ENCODE measurements around the gene APEH. TPM values are rescaled to one million over a fixed set of nuclear protein-coding genes. Genes with fewer than 3 reads are reported as not detected.
A peak's percentile ranks its signal among the peaks of the same experiment; 100 is the strongest.

Gene APEH
- polyA plus RNA-seq, 3 donors = 66.1 to 105 (median 92.6) TPM

DNA sequence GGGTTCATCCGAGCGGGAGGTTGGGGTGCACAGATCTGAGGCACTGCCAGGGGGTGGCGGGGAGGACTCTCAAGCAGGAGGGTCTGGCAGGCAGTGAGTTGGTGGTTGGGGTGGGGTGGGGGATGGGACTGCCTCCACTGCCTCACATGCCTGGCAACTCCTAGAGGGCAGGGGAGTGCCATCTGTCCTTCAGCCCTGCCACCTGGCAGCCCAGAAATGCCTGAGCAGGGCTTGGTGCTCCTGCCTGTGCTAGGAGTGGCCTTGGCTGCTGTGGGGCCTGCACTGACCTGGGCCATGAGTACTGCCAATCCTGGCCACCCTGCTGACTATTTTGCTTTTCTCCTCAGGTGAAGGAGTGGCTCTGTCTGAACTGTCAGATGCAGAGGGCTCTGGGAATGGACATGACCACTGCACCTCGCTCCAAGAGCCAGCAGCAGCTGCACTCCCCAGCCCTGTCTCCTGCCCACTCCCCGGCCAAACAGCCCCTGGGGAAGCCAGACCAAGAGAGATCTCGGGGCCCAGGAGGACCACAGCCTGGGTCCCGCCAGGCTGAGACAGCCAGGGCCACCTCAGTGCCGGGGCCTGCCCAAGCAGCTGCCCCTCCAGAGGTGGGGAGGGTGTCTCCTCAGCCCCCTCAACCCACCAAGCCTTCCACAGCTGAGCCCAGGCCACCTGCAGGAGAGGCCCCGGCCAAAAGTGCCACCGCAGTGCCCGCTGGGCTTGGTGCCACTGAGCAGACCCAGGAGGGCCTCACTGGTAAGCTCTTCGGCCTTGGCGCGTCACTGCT, 32.0 kb upstream of the APEH start:
- H3K9me3 Mint-ChIP-seq = peaks cover 0 to 2% (median 0%) of the 10 kb centered on the region in 7 donors
- WGBS (ENCODE audit: insufficient coverage) = 91% methylated on average over 12 of the region's 14 CpGs

DNA sequence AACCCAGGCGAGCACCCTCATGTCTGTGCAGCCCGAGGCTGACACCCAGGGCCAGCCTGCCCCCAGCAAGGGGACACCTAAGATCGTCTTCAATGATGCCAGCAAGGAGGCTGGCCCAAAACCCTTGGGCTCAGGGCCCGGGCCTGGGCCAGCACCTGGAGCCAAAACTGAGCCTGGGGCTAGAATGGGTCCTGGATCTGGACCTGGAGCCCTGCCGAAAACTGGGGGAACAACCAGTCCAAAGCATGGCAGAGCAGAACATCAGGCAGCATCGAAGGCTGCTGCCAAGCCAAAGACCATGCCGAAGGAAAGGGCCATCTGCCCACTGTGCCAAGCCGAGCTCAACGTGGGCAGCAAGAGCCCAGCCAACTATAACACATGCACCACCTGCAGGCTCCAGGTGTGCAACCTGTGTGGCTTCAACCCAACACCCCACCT, 31.4 kb upstream of the APEH start:
- intact Hi-C loops (cut with micrococcal nuclease) = no loop called here
- H3K4me1 Mint-ChIP-seq = peaks cover 3% of the 10 kb centered on the region

More for the DNA sequence above, 32.0 kb upstream of the APEH start:
- H3K79me2 ChIP-seq (ENCODE audit: insufficient read depth, low read length) = no peaks in the 10 kb centered on the region
- H3K4me2 ChIP-seq (replicated peaks; ENCODE audit: extremely low read depth, low read length, poor library complexity, severe bottlenecking) = no peak overlapping the region
- intact Hi-C loops (cut with micrococcal nuclease) = no loop called here
- H3K4me1 Mint-ChIP-seq = peaks cover 3% of the 10 kb centered on the region
- H4K20me1 ChIP-seq (ENCODE audit: insufficient read depth, low read length) = no peaks in the 10 kb centered on the region
- H3K9ac ChIP-seq (ENCODE audit: insufficient read depth, low read length, poor library complexity, severe bottlenecking) = no peak overlapping the region
- no peaks in the 10 kb centered on the region for H3K36me3 ChIP-seq (replicated peaks in 1 of 2; ENCODE audit: control insufficient read depth in 1 of 2, insufficient read depth in 2 of 2, low read length in 2 of 2)
- no peak overlapping the region for H3K4me3 Mint-ChIP-seq
- DNase-seq = no peak
- H3K27me3 ChIP-seq (ENCODE audit: control insufficient read depth in 2 of 2, insufficient read depth in 2 of 2, low read length in 2 of 2) = no peaks in the 10 kb centered on the region
- H3K27ac Mint-ChIP-seq = peak overlapping the region in 1 of 7 donors; percentile 25
- H3K4me1 ChIP-seq (ENCODE audit: control insufficient read depth in 1 of 2, insufficient read depth in 2 of 2, low read length in 2 of 2) = no peaks in the 10 kb centered on the region
- H3K4me3 ChIP-seq (replicated peaks in 1 of 3; ENCODE audit: low read depth in 2 of 3, low read length in 3 of 3) = no peak overlapping the region
- no peaks in the 10 kb centered on the region for H3K9me3 ChIP-seq (replicated peaks in 1 of 2; ENCODE audit: control insufficient read depth in 1 of 2, insufficient read depth in 1 of 2, low read length in 2 of 2)
- no peaks in the 10 kb centered on the region for H3K36me3 Mint-ChIP-seq
- no peak overlapping the region for H3K27ac ChIP-seq (ENCODE audit: low read depth in 1 of 2, low read length in 2 of 2)
- H2AFZ ChIP-seq (ENCODE audit: insufficient read depth, low read depth, low read length, poor library complexity, severe bottlenecking) = no peak overlapping the region
- H3K27me3 Mint-ChIP-seq (ENCODE audit: low read depth in 3 of 3) = peaks cover 0 to 10% (median 3%) of the 10 kb centered on the region in 3 donors
- TF ChIP-seq, protein P1, sequence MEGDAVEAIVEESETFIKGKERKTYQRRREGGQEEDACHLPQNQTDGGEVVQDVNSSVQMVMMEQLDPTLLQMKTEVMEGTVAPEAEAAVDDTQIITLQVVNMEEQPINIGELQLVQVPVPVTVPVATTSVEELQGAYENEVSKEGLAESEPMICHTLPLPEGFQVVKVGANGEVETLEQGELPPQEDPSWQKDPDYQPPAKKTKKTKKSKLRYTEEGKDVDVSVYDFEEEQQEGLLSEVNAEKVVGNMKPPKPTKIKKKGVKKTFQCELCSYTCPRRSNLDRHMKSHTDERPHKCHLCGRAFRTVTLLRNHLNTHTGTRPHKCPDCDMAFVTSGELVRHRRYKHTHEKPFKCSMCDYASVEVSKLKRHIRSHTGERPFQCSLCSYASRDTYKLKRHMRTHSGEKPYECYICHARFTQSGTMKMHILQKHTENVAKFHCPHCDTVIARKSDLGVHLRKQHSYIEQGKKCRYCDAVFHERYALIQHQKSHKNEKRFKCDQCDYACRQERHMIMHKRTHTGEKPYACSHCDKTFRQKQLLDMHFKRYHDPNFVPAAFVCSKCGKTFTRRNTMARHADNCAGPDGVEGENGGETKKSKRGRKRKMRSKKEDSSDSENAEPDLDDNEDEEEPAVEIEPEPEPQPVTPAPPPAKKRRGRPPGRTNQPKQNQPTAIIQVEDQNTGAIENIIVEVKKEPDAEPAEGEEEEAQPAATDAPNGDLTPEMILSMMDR (IDR thresholded peaks at IDR 0.05) = no peak

More for the DNA sequence above, 31.4 kb upstream of the APEH start:
- Histone ChIP-seq H3K36me3 (replicated peaks in 1 of 2; ENCODE audit: control insufficient read depth in 1 of 2, insufficient read depth in 2 of 2, low read length in 2 of 2) (no peaks in the 10 kb centered on the region), H3K4me2 (replicated peaks; ENCODE audit: extremely low read depth, low read length, poor library complexity, severe bottlenecking) (no peak overlapping the region), H3K9ac (ENCODE audit: insufficient read depth, low read length, poor library complexity, severe bottlenecking) (no peak overlapping the region), H3K4me3 (replicated peaks in 1 of 3; ENCODE audit: low read depth in 2 of 3, low read length in 3 of 3) (no peak overlapping the region), H3K9me3 (replicated peaks in 1 of 2; ENCODE audit: control insufficient read depth in 1 of 2, insufficient read depth in 1 of 2, low read length in 2 of 2) (no peaks in the 10 kb centered on the region), H3K27ac (ENCODE audit: low read depth in 1 of 2, low read length in 2 of 2) (no peak overlapping the region), H3K4me1 (ENCODE audit: control insufficient read depth in 1 of 2, insufficient read depth in 2 of 2, low read length in 2 of 2) (no peaks in the 10 kb centered on the region), H4K20me1 (ENCODE audit: insufficient read depth, low read length) (no peaks in the 10 kb centered on the region), H3K79me2 (ENCODE audit: insufficient read depth, low read length) (no peaks in the 10 kb centered on the region), H2AFZ (ENCODE audit: insufficient read depth, low read depth, low read length, poor library complexity, severe bottlenecking) (no peak overlapping the region), H3K27me3 (ENCODE audit: control insufficient read depth in 2 of 2, insufficient read depth in 2 of 2, low read length in 2 of 2) (no peaks in the 10 kb centered on the region)
- DNase-seq = no peak
- Mint-ChIP-seq H3K9me3 (peaks cover 0 to 2% (median 0%) of the 10 kb centered on the region in 7 donors), H3K36me3 (no peaks in the 10 kb centered on the region), H3K27ac (no peak overlapping the region), H3K27me3 (ENCODE audit: low read depth in 3 of 3) (peaks cover 0 to 10% (median 3%) of the 10 kb centered on the region in 3 donors), H3K4me3 (no peak overlapping the region)
- TF ChIP-seq, protein P1 (IDR thresholded peaks at IDR 0.05) = no peak
- WGBS (ENCODE audit: insufficient coverage) = 95% methylated on average over 8 of the region's 9 CpGs

All from CD14-positive monocyte (primary cell).